Esophagus (tissue), 2 donors: Measurements from ENCODE around the gene DBX1. TPM values are rescaled to one million over a fixed set of nuclear protein-coding genes. Genes with fewer than 3 reads are reported as not detected.
A peak's percentile ranks its signal among the peaks of the same experiment; 100 is the strongest.
"Not testable (repeated sequence)": the region's sequence is repeated elsewhere in the genome, so short reads cannot be mapped to it uniquely, and the experiment has no call there.

ENCODE experiments used
- H3K27ac ChIP-seq, 2 donors: one replicate each; pipeline ENCODE4 v1.5.1; 2013; ENCODE audit warnings: low read depth in 2 of 2, mild to moderate bottlenecking in 2 of 2, inconsistent platforms in 1 of 2, low read length in 1 of 2, moderate library complexity in 1 of 2
- H3K27me3 ChIP-seq, 2 donors: one replicate each; pipeline ENCODE4 v1.6.1; 2013; ENCODE audit warnings: low read length in 2 of 2, control low read depth in 1 of 2, mild to moderate bottlenecking in 1 of 2; ENCODE audit not compliant: insufficient read depth in 2 of 2, control insufficient read depth in 1 of 2
- H3K36me3 ChIP-seq, 2 donors: one replicate each; pipeline ENCODE4 v1.6.1; 2013; ENCODE audit warnings: low read length in 1 of 2; ENCODE audit not compliant: control insufficient read depth in 2 of 2, insufficient read depth in 2 of 2
- H3K4me1 ChIP-seq, 2 donors: one replicate each; pipeline ENCODE4 v1.6.1; 2013; ENCODE audit warnings: low read length in 1 of 2; ENCODE audit not compliant: control insufficient read depth in 2 of 2, insufficient read depth in 2 of 2
- H3K4me3 ChIP-seq, 2 donors: one replicate each; pipeline ENCODE4 v1.5.1; 2013; ENCODE audit warnings: low read length in 2 of 2, mild to moderate bottlenecking in 2 of 2, low read depth in 1 of 2, moderate library complexity in 1 of 2
- H3K9me3 ChIP-seq, 2 donors: one replicate each; pipeline ENCODE4 v1.6.1; 2013; ENCODE audit warnings: mild to moderate bottlenecking in 2 of 2, low read depth in 1 of 2, low read length in 1 of 2, moderate library complexity in 1 of 2; ENCODE audit not compliant: control insufficient read depth in 2 of 2, insufficient read depth in 1 of 2
- WGBS, 2 donors: extraction: QIAGEN DNeasy Blood & Tissue Kit; methylation state at CpG; one replicate each; pipeline ENCODE4 v1.1.7; 2013; 5-methylcytosine and 5-hydroxymethylcytosine counted together
- polyA plus RNA-seq, 2 donors: library from polyadenylated mRNA; stranded (reverse); fragments of 200-250 nt; gene quantifications; one replicate each; pipeline ENCODE4 v1.2.3, GENCODE V29; 2013
- donor health status: healthy with polysubstance abuse.
- donor health status: Bipolar disorder and iron deficiency.

Gene DBX1
- polyA plus RNA-seq, 2 donors: not detected

DNA sequence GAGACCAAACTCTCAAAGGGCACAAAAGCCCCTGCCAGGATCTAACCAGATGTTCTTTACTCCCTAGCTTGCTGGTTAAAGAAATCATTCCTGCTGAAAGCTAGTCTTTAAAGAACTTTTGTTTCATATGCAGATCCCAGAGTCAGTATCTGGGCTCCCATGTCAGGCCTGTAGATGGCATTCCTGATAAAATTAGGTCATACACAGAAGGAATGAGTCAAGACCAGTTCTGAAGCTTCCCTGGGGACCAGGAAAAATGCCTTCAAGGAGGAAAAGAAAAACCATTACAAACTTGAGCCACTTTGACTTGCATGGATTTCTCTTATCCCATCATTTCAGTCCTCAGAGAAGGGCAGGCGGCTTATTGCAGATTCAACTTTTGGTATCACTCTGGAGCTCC, 5.9 kb downstream of the DBX1 start:
- peaks cover 3 to 23% of the 10 kb centered on the region in 2 donors for H3K27me3 ChIP-seq
- H3K27ac ChIP-seq: no peak overlapping the region
- peaks cover 7 to 8% of the 10 kb centered on the region in 2 donors for H3K4me1 ChIP-seq
- no peak overlapping the region for H3K4me3 ChIP-seq
- 89 to 90% methylated on average over 1 of the region's 1 CpG for WGBS, 2 donors
- peaks cover 0 to 14% of the 10 kb centered on the region in 2 donors for H3K9me3 ChIP-seq
- H3K36me3 ChIP-seq: no peaks in the 10 kb centered on the region

DNA sequence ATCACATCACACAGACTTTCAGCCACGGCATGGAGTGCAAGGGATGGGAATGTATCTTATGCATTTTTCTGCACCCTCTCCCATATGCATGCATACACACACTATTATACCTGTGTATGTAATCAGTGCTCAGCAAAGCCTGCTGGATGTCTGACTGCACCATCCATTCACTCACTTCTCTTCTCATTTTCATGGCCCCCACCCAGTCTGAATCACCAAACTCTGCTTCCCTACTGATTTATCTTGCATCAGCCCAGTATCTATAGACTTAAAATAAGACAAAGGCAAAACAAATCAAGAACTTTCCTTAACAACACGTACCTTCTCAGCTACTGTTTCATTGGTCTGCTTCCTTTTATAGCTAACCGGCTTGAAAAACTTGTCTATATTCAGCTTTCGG, 21.6 kb downstream of the DBX1 start:
- Histone ChIP-seq H3K9me3 (peaks cover 0 to 3% of the 10 kb centered on the region in 2 donors), H3K4me3 (no peak overlapping the region), H3K36me3 (no peaks in the 10 kb centered on the region), H3K27ac (no peak overlapping the region), H3K4me1 (no peaks in the 10 kb centered on the region), H3K27me3 (no peaks in the 10 kb centered on the region)
- 69 to 73% methylated on average over 4 of the region's 4 CpGs for WGBS, 2 donors

DNA sequence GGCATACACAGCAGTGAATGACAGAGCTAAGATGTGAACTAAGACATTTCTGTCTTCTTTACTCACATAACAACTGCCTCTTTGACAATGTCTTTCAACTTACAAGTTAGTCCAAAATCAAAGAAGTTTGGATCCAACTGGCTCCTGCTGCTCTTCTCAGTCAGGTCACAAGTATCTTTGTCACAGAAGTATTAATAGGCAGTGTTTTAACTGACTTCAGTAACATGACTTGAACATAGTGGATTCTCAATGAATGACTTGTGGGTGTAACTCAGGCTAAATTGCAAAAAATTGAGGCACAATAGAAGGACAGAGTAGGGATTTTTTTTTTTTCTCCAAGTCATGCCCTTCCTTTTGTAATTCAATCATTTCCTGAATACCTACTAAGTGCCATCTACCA, 22.6 kb downstream of the DBX1 start:
- H3K4me1 ChIP-seq: no peaks in the 10 kb centered on the region
- no peak overlapping the region for H3K27ac ChIP-seq
- peaks cover 0 to 3% of the 10 kb centered on the region in 2 donors for H3K9me3 ChIP-seq
- H3K36me3 ChIP-seq: no peaks in the 10 kb centered on the region
- no peak overlapping the region for H3K4me3 ChIP-seq
- no peaks in the 10 kb centered on the region for H3K27me3 ChIP-seq

DNA sequence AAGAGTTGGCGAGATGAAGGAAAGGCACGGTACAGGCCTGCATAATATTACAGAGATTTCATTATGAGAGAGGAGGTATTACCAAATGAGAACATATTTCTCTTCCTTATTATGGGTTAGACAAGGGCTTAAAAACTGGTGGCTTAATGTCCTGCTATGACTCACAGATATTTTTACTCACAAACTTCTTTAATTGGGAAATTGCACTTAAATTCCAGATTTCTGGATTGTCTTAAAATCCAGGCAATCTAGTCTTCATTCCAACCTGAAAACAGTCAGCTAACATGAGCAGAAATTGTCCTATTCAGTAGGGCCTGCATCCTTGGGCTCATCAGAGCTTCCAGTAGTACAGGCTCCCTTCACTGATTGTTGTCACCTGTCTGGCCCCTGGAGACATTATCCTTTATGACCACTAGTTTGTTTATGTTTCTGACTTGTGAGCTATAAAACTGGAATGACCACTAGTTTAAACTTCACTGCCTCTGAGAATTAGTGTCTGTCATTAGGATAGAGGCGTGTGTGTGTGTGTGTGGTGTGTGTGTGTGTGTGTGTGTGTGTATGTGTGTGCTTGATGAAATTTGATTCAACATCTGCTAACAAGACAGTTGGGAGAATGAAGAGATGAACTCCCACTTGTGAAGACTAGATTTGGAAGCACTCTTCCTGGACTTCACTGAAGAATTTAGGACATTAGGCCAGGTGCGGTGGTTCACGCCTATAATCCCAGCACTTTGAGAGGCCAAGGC, 25.1 kb downstream of the DBX1 start:
- peaks cover 0 to 6% of the 10 kb centered on the region in 2 donors for H3K4me1 ChIP-seq
- H3K36me3 ChIP-seq: no peaks in the 10 kb centered on the region
- H3K4me3 ChIP-seq: no peak overlapping the region
- no peaks in the 10 kb centered on the region for H3K27me3 ChIP-seq
- peaks cover 0 to 3% of the 10 kb centered on the region in 2 donors for H3K9me3 ChIP-seq
- 79 to 91% methylated on average over 5 of the region's 5 CpGs for WGBS, 2 donors
- no peak overlapping the region for H3K27ac ChIP-seq

DNA sequence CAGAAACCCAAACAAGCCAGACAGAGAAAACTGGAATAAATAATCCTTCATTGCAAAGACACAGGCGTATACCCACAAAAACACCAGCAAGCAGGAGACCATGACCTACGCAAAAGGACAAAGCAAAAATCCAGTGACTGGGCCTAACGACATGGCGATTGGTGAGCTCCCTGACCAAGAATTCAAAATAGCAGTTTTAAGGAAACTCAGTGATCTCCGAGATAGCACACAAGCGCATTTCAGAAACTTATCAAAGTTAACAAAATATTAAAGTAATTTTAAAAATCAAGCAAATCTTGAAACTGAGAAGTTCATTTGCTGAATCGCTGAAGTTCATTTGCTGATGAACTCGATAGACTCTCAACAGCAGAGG, 27.6 kb downstream of the DBX1 start:
- WGBS, 2 donors: 41 to 50% methylated on average over 8 of the region's 8 CpGs
- Histone ChIP-seq H3K4me1 (peaks cover 0 to 6% of the 10 kb centered on the region in 2 donors), H3K27ac (no peak overlapping the region), H3K9me3 (peaks cover 0 to 3% of the 10 kb centered on the region in 2 donors), H3K27me3 (no peaks in the 10 kb centered on the region), H3K36me3 (no peaks in the 10 kb centered on the region), H3K4me3 (no peak overlapping the region)

DNA sequence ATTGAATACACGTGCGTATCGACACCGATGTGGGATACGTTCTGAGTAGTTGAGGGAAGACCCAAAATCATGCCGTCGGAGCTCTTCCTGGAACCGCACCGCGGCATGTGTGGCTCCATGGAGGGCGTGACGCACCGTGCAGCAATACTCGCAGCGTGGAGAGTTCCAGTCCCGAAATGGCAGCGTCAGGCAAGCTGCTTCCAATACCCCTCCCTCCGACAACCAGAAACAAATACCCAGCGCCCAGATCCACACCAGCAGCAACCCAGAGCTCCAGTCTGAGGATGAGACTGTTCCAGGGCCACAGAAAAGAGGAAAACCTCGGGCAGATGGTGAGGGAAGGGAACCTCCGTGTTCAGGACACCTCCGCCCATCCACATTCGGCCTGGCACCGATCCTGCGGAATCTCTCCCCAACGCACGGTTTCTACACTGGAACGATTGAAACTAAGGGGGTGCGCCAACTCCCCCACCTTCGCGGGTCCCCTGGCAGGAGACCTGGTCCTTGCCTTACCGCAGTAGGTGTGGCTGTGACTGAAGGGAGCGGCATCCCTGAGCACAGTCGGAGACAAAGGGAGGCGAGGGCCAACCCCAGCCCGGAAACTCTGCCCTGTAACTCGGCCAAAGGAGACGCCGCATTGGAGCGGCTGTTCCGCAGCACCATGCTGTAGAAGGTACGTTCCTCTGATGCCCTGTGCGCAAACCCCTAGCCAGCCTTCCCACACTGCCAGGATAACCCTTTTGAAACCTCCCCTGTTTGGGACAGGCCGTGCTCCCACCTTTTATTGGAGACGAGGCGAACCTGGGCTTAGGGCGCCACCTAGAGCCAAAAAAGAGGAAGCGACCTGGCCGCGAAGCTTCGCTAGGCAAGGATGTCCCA, 28.2 kb downstream of the DBX1 start:
- WGBS, 2 donors: 12 to 13% methylated on average over 51 of the region's 51 CpGs
- no peaks in the 10 kb centered on the region for H3K27me3 ChIP-seq
- H3K4me3 ChIP-seq: peak overlapping the region; percentile 42 to 60
- peaks cover 0 to 3% of the 10 kb centered on the region in 2 donors for H3K9me3 ChIP-seq
- H3K4me1 ChIP-seq: peaks cover 0 to 6% of the 10 kb centered on the region in 2 donors
- H3K27ac ChIP-seq: no peak overlapping the region
- H3K36me3 ChIP-seq: no peaks in the 10 kb centered on the region

DNA sequence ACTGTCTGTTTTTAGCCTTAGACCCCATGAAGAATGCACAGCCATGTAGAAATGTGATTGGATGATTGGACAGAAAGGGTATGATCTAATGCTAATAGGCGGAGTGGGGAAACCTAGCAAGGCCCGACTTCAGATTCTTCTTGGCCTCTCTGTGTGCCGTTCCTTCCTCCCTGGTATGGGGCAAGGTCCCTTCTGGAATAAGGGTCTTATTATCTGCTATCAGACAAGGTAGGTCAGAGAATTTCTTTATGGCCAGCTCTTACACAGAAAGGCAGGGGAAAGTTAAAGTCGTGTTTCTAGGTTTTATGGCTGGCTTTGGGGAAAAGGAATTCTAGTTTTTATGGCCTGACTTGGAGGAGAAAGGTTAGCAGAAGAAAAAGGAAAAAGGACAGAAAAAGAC, 30.6 kb downstream of the DBX1 start:
- WGBS, 2 donors: 77 to 83% methylated on average over 4 of the region's 4 CpGs

DNA sequence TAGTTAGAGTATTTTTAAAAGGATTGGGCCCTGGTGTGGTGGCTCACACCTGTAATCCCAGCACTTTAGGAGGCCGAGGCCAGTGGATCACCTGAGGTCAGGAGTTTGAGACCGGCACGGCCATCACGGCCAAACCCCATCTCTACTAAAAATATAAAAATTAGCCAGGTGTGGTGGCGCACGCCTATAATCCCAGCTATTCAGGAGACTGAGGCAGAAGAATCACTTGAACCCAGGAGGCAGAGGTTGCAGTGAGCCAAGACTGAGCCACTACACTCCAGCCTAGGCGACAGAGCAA, 31.8 kb downstream of the DBX1 start:
- H3K27me3 ChIP-seq, H3K36me3 ChIP-seq, H3K4me1 ChIP-seq, H3K27ac ChIP-seq, H3K4me3 ChIP-seq, H3K9me3 ChIP-seq: not testable (repeated sequence)
- WGBS, 2 donors: 85 to 86% methylated on average over 7 of the region's 7 CpGs

More for the DNA sequence above, 30.6 kb downstream of the DBX1 start:
- H3K9me3 ChIP-seq: no peaks in the 10 kb centered on the region
- no peak overlapping the region for H3K4me3 ChIP-seq
- H3K4me1 ChIP-seq: peaks cover 0 to 6% of the 10 kb centered on the region in 2 donors
- H3K27me3 ChIP-seq: no peaks in the 10 kb centered on the region
- no peaks in the 10 kb centered on the region for H3K36me3 ChIP-seq
- no peak overlapping the region for H3K27ac ChIP-seq

DNA sequence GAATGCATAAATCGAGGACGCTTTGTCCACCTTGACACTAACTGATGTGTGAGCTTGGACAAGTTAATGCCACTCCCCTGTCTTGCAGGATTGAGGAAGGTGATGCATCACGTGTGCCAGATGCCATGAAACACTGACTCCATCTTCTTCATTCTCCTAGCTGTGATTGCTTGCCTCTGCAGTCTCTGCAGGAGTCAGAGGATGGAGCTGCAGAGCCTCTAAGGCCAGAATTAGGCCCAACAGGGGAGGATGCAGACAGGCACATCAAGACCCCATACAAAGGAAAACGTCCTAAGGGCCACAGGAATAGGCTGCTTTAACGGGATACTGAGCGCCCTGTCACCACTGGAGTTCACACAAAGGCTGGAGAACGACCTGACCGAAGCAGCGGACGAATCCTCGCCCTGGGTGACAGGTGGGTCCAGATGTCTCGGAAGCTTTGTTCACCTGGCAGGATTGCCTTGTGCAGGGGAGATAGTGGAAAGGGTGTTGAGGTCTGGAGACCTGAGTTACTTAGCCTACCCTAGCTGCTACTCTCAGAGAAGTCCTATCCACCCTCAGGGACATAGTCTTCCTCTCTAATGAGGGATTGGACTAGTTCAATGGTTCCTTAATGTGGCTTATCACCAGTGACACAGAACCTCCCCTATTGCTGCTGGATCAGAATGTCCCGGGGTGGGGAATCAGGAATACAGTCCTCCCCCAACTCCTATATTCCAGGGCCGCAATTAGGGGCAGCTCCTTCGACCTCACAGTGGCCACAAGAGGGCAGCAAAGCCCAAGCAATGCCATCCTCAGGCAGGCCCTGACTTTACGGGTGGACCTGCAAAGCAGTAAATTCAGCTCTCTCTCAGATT, 32.4 kb downstream of the DBX1 start:
- H3K9me3 ChIP-seq: no peaks in the 10 kb centered on the region
- H3K4me3 ChIP-seq: no peak overlapping the region
- peaks cover 0 to 6% of the 10 kb centered on the region in 2 donors for H3K4me1 ChIP-seq
- H3K27ac ChIP-seq: no peak overlapping the region
- 62% methylated on average over 16 of the region's 16 CpGs for WGBS, 2 donors
- no peaks in the 10 kb centered on the region for H3K27me3 ChIP-seq
- H3K36me3 ChIP-seq: no peaks in the 10 kb centered on the region
